H1 (cell line): Measurements from ENCODE around the gene RABEP1. TPM values are rescaled to one million over a fixed set of nuclear protein-coding genes. Genes with fewer than 3 reads are reported as not detected.

ENCODE experiments used
- CTCF ChIA-PET: fragments of 300-600 bp; sonication (Branson Sonifier 250); formaldehyde crosslinking; loops from one replicate; lab custom pipeline; 2021; ENCODE audit not compliant: partially characterized antibody; lab: Charles Lee
- POLR2A ChIA-PET: fragments of 300-600 bp; sonication (Branson Sonifier 250); formaldehyde crosslinking; loops from one replicate; lab custom pipeline; 2021; ENCODE audit warnings: inconsistent platforms; ENCODE audit not compliant: partially characterized antibody; lab: Charles Lee
- DNase-seq, 2 experiments: peaks; one replicate each; pipeline versions ENCODE4 v3.0.0 to v3.0.0-alpha.2; 2010 to 2022; ENCODE audit warnings: low spot score in 2 of 2, low read depth in 1 of 2, mixed read lengths in 1 of 2
- FAIRE-seq: peaks from 2 replicates; lab custom pipeline; 2011; peaks lifted over from hg19 to GRCh38; lab: Jason Lieb, UNC
- H2AFZ ChIP-seq: 2 replicates; pipeline ENCODE4 v1.8.1; 2012; ENCODE audit warnings: low read length, inconsistent platforms
- H2AK5ac ChIP-seq: 2 replicates; pipeline ENCODE4 v1.6.1; 2013; ENCODE audit warnings: low read depth, low read length
- H2BK120ac ChIP-seq: replicated peaks from 2 replicates; pipeline ENCODE3; 2013; ENCODE audit warnings: low read depth, low read length, inconsistent platforms
- H2BK12ac ChIP-seq: 2 replicates; pipeline ENCODE4 v1.6.1; 2013; ENCODE audit warnings: low read depth, low read length
- H2BK15ac ChIP-seq: 2 replicates; pipeline ENCODE4 v1.6.1; 2013; ENCODE audit warnings: low read length
- H2BK20ac ChIP-seq: 2 replicates; pipeline ENCODE4 v1.6.1; 2013; ENCODE audit warnings: low read length
- H2BK5ac ChIP-seq: 2 replicates; pipeline ENCODE4 v1.6.1; 2013; ENCODE audit warnings: low read depth, low read length
- H3K14ac ChIP-seq: 2 replicates; pipeline ENCODE4 v1.6.1; 2013; ENCODE audit warnings: inconsistent platforms; ENCODE audit not compliant: insufficient read length
- H3K18ac ChIP-seq: 2 replicates; pipeline ENCODE4 v1.6.1; 2013; ENCODE audit warnings: low read length; ENCODE audit errors: extremely low read depth
- H3K23ac ChIP-seq: 2 replicates; pipeline ENCODE4 v1.6.1; 2013; ENCODE audit warnings: inconsistent platforms; ENCODE audit not compliant: insufficient read length
- H3K23me2 ChIP-seq: 2 replicates; pipeline ENCODE4 v1.6.1; 2013; ENCODE audit warnings: low read depth, low read length
- H3K27ac ChIP-seq: 2 replicates; pipeline ENCODE4 v1.6.1; 2011; ENCODE audit warnings: low read depth, low read length, inconsistent platforms
- H3K27me3 ChIP-seq, 4 experiments: replicated peaks in 1 of 4; 1 replicate in 1 of 4; 2 replicates in 3 of 4; pipeline versions ENCODE4 v1.6.1 to v1.8.1; 2011 to 2013; ENCODE audit warnings: low read length in 3 of 4, mild to moderate bottlenecking in 3 of 4, inconsistent platforms in 2 of 4, mixed read lengths in 2 of 4, moderate library complexity in 1 of 4; ENCODE audit not compliant: control insufficient read depth in 3 of 4, insufficient read depth in 3 of 4; ENCODE audit errors: extremely low read depth in 1 of 4
- H3K36me3 ChIP-seq, 4 experiments: 2 replicates each; pipeline versions ENCODE4 v1.6.1 to v1.8.1; 2011 to 2013; ENCODE audit warnings: mild to moderate bottlenecking in 4 of 4, low read length in 3 of 4, moderate library complexity in 2 of 4, control low read depth in 1 of 4, inconsistent platforms in 1 of 4; ENCODE audit not compliant: insufficient read depth in 4 of 4, control insufficient read depth in 2 of 4
- H3K4ac ChIP-seq: replicated peaks from 2 replicates; pipeline ENCODE3; 2013; ENCODE audit warnings: low read length, low read depth, mixed read lengths, inconsistent platforms; ENCODE audit not compliant: insufficient read length
- H3K4me1 ChIP-seq, 4 experiments: replicated peaks in 1 of 4; 1 replicate in 1 of 4; 2 replicates in 3 of 4; pipeline versions ENCODE4 v1.6.1 to v1.8.1; 2011 to 2013; ENCODE audit warnings: low read length in 3 of 4, inconsistent platforms in 2 of 4, mixed read lengths in 1 of 4; ENCODE audit not compliant: insufficient read depth in 4 of 4, control insufficient read depth in 3 of 4
- H3K4me2 ChIP-seq, 2 experiments: 2 replicates each; pipeline versions ENCODE4 v1.6.1 to v1.8.1; 2011 to 2013; ENCODE audit warnings: low read depth in 2 of 2, low read length in 2 of 2, control low read depth in 1 of 2, inconsistent platforms in 1 of 2, mild to moderate bottlenecking in 1 of 2; ENCODE audit not compliant: insufficient read depth in 1 of 2
- H3K4me3 ChIP-seq, 4 experiments: fragments of 200-600, 300-600 bp in 1 of 4; sonication (generic), shearing (Covaris generic), sonication (Bioruptor Twin) in 1 of 4; 2 replicates each; pipeline versions ENCODE4 v1.5.1 to v1.8.1; 2011 to 2016; ENCODE audit warnings: low read length in 4 of 4, low read depth in 3 of 4, control low read depth in 2 of 4, inconsistent platforms in 2 of 4, mild to moderate bottlenecking in 2 of 4, mixed read lengths in 1 of 4, moderate library complexity in 1 of 4; ENCODE audit not compliant: insufficient read depth in 2 of 4; ENCODE audit errors: extremely low read depth in 1 of 4
- H3K56ac ChIP-seq: replicated peaks from 2 replicates; pipeline ENCODE3; 2013; ENCODE audit warnings: low read depth, mild to moderate bottlenecking, mixed read lengths, low read length, inconsistent platforms; ENCODE audit not compliant: insufficient read length
- H3K79me1 ChIP-seq: 2 replicates; pipeline ENCODE4 v1.6.1; 2013; ENCODE audit warnings: low read depth, low read length, control low read depth
- H3K79me2 ChIP-seq, 2 experiments: 2 replicates each; pipeline versions ENCODE4 v1.6.1 to v1.8.1; 2012 to 2013; ENCODE audit warnings: low read length in 2 of 2, mild to moderate bottlenecking in 2 of 2, inconsistent platforms in 1 of 2; ENCODE audit not compliant: insufficient read depth in 2 of 2, control insufficient read depth in 1 of 2
- H3K9ac ChIP-seq, 4 experiments: replicated peaks in 1 of 4; 1 replicate in 1 of 4; 2 replicates in 3 of 4; pipeline versions ENCODE4 v1.6.1 to v1.8.1; 2011 to 2013; ENCODE audit warnings: low read depth in 3 of 4, low read length in 3 of 4, control low read depth in 2 of 4, mild to moderate bottlenecking in 2 of 4, moderate library complexity in 2 of 4, inconsistent platforms in 1 of 4; ENCODE audit errors: extremely low read depth in 1 of 4
- H3K9me3 ChIP-seq, 2 experiments: 2 replicates each; pipeline versions ENCODE4 v1.6.1 to v1.8.1; 2012 to 2013; ENCODE audit warnings: mild to moderate bottlenecking in 2 of 2, moderate library complexity in 2 of 2, control low read depth in 1 of 2, inconsistent platforms in 1 of 2, low read depth in 1 of 2, low read length in 1 of 2, mixed read lengths in 1 of 2; ENCODE audit not compliant: insufficient read depth in 2 of 2
- H4K20me1 ChIP-seq, 2 experiments: replicated peaks in 1 of 2; 2 replicates each; pipeline versions ENCODE3 to v1.8.1; 2011 to 2013; ENCODE audit warnings: inconsistent platforms in 2 of 2, low read length in 2 of 2, mild to moderate bottlenecking in 1 of 2; ENCODE audit not compliant: insufficient read depth in 2 of 2, control insufficient read depth in 1 of 2
- H4K5ac ChIP-seq: 2 replicates; pipeline ENCODE4 v1.6.1; 2013; ENCODE audit warnings: low read length, low read depth, mixed read lengths, inconsistent platforms; ENCODE audit not compliant: insufficient read length
- H4K8ac ChIP-seq: 2 replicates; pipeline ENCODE4 v1.8.0; 2013; ENCODE audit warnings: mild to moderate bottlenecking, moderate library complexity, low read length, inconsistent platforms; ENCODE audit not compliant: insufficient read depth; ENCODE audit errors: extremely low read depth
- H4K91ac ChIP-seq: replicated peaks from 2 replicates; pipeline ENCODE3; 2013; ENCODE audit warnings: low read length, mixed read lengths, inconsistent platforms; ENCODE audit not compliant: insufficient read length
- BACH1 ChIP-seq: IDR thresholded peaks from 2 replicates; pipeline ENCODE4 v1.6.1; 2012; ENCODE audit warnings: low read length, improper control_type of control experiment
- CTBP2 ChIP-seq: IDR thresholded peaks from 2 replicates; pipeline ENCODE4 v1.7.0; 2011; ENCODE audit warnings: borderline replicate concordance, mild to moderate bottlenecking, moderate library complexity, mixed read lengths, low read length; ENCODE audit not compliant: insufficient read depth, insufficient read length
- FOSL1 ChIP-seq: IDR thresholded peaks from 2 replicates; pipeline ENCODE4 v1.6.1; 2011; ENCODE audit warnings: mild to moderate bottlenecking, low read depth, low read length, moderate library complexity; ENCODE audit not compliant: insufficient read depth
- HDAC2 ChIP-seq, 2 experiments: fragments of 300-600 bp in 1 of 2; sonication (generic) in 1 of 2; IDR thresholded peaks; 2 replicates each; pipeline ENCODE4 v1.6.1; 2011 to 2012; ENCODE audit warnings: low read depth in 2 of 2, low read length in 2 of 2, mild to moderate bottlenecking in 2 of 2, moderate library complexity in 2 of 2, borderline replicate concordance in 1 of 2, inconsistent platforms in 1 of 2
- JUN ChIP-seq: IDR thresholded peaks from 2 replicates; pipeline ENCODE4 v1.6.1; 2011; ENCODE audit warnings: low read depth, mild to moderate bottlenecking, improper control_type of control experiment, low read length
- KDM1A ChIP-seq: fragments of 200-600, 300-600 bp; sonication (generic); IDR thresholded peaks from 2 replicates; pipeline ENCODE4 v1.7.1; 2016; ENCODE audit warnings: mild to moderate bottlenecking, low read length, borderline replicate concordance
- PHF8 ChIP-seq: fragments of 200-600 bp; sonication (generic); conservative IDR thresholded peaks from 2 replicates; pipeline ENCODE4 v1.7.1; 2012; ENCODE audit warnings: low read depth, mild to moderate bottlenecking, inconsistent platforms, low read length, moderate library complexity
- POU5F1 ChIP-seq: IDR thresholded peaks from 2 replicates; pipeline ENCODE4 v1.6.1; 2011; ENCODE audit warnings: low read depth, mild to moderate bottlenecking, low read length, moderate library complexity
- SAP30 ChIP-seq: fragments of 300-600 bp; sonication (generic); IDR thresholded peaks from 2 replicates; pipeline ENCODE4 v1.7.1; 2012; ENCODE audit warnings: low read length, moderate library complexity, mild to moderate bottlenecking, inconsistent platforms; ENCODE audit not compliant: insufficient read depth, insufficient replicate concordance
- SIN3A ChIP-seq, 2 experiments: IDR thresholded peaks in 1 of 2; conservative IDR thresholded peaks in 1 of 2; 2 replicates each; pipeline ENCODE4 v1.6.1; 2011 to 2012; ENCODE audit warnings: low read length in 2 of 2, improper control_type of control experiment in 1 of 2, low read depth in 1 of 2, mild to moderate bottlenecking in 1 of 2
- SRF ChIP-seq: IDR thresholded peaks from 2 replicates; pipeline ENCODE4 v1.6.1; 2011; ENCODE audit warnings: mild to moderate bottlenecking, low read depth, low read length, moderate library complexity
- WGBS, 2 experiments: shearing (Covaris generic) in 1 of 2; methylation state at CpG; one replicate each; pipeline versions ENCODE4 v1.1.6 to v1.1.7; 2013 to 2015; ENCODE audit warnings: low lambda C conversion rate in 2 of 2, mixed read lengths in 2 of 2, inconsistent platforms in 1 of 2, low coverage in 1 of 2, missing lambda C conversion rate in 1 of 2; ENCODE audit not compliant: insufficient replicate concordance in 2 of 2, insufficient coverage in 1 of 2, insufficient read length in 1 of 2; ENCODE audit errors: extremely low coverage in 1 of 2, missing lambda C conversion rate in 1 of 2; 5-methylcytosine and 5-hydroxymethylcytosine counted together
- polyA plus RNA-seq, 7 experiments: library from polyadenylated mRNA; depleted of rRNA in 3 of 7; stranded (reverse) in 5 of 7; unstranded in 2 of 7; fragments of >200 nt in 5 of 7; fragments of 200-250 nt in 2 of 7; gene quantifications; 1 replicate in 5 of 7; 2 replicates in 1 of 7; 4 replicates in 1 of 7; pipeline versions ENCODE4 v1.2.1 to v1.2.3, GENCODE V29; 2011 to 2013; ENCODE audit warnings: missing spikeins in 2 of 7, mixed read lengths in 2 of 7
- total RNA-seq: library from RNA; stranded (reverse); fragmentation: NEBNext Ultra II Directional; extraction: Animal tissue kit (Norgen Biotek cat#: 25700); gene quantifications from 2 replicates; pipeline ENCODE4 v1.2.1, GENCODE V29; 2021

RABEP1 gene
- total and polyA plus RNA-seq, 2 of the 8 experiments (the other 6 are each of a cell fraction or from before 2014, with no cell fraction given) = 8.5 to 52.3 TPM

DNA sequence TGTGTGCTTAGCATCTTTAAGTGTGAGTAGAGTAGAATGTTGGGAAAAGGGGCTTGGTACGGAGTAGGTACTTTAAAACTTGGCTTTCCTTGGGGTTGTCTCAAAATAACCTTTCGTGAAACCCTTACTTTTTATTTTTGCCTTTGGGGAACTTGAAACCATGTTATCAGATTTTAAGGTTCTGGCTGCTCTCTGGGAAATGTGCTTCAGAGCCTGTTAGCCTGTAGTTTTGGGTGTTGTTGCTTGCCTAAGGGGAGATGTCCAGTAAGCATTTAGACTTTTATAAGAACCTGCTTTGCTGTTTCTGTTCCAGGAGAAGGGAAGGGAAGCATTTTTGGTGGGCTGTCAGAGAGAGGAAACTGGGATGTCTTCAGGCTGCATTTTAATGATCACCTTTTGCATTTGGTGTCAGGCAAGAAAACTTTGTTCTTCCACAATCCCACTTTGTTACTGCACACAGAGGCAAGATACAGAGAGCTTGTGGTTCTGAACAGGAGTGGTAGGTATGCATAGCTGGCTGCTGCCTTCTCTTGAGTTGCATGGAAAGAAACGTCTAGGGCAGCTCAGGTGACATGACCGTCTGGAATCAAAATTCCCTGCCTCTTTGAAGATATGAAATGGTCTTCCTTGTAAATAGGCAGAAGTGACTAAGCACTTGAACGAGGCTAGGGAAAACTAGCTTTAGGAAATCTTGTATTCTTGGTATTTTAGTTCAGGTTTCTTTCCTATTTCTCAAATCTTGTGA, 1.7 kb downstream of the RABEP1 start:
- FAIRE-seq = no peak
- Histone ChIP-seq H3K4me1 (peaks cover 1 to 9% (median 6%) of the 10 kb centered on the region in 4 experiments; a peak in 5 of 7 replicates), H3K27me3 (no peaks in the 10 kb centered on the region), H3K14ac (no peak overlapping the region), H3K18ac (no peak overlapping the region), H4K8ac (no peak overlapping the region), H2AFZ (no peak overlapping the region), H2BK15ac (no peak overlapping the region), H4K20me1 (peaks cover 0 to 2% of the 10 kb centered on the region in 2 experiments), H2BK120ac (no peak overlapping the region), H4K5ac (no peak overlapping the region), H4K91ac (no peak overlapping the region), H3K9me3 (no peaks in the 10 kb centered on the region), H2BK5ac (0 out of 2 replicates have a peak overlapping the region, but pooled peaks have one; percentile 27), H3K36me3 (no peaks in the 10 kb centered on the region), H2AK5ac (no peak overlapping the region), H3K4me2 (peak overlapping the region; percentile 71 to 77), H3K9ac (no peak overlapping the region), H3K23ac (no peak overlapping the region), H3K79me1 (peaks cover 7% of the 10 kb centered on the region; the same call in 1 of the 2 replicates), H3K23me2 (peaks cover 4% of the 10 kb centered on the region; the same call in 1 of the 2 replicates), H3K4me3 (peak overlapping the region in 2 of 4 experiments; percentile 2 to 81; a peak in 3 of 8 replicates), H3K27ac (no peak overlapping the region), H2BK12ac (no peak overlapping the region), H2BK20ac (no peak overlapping the region), H3K79me2 (peaks cover 11 to 57% of the 10 kb centered on the region in 2 experiments), H3K56ac (no peak overlapping the region), H3K4ac (no peak overlapping the region)
- no peak for DNase-seq
- 74% methylated on average over 5 of the region's 5 CpGs; no CpG with 5 or more reads in 1 of the 2 experiments for whole genome bisulfite sequencing, 2 experiments
- POLR2A ChIA-PET = interaction anchor here (0.8 kb wide), 1 partner anchor 157 kb away, joined by 3 read pairs; no protein-coding TSS in a partner anchor
- CTCF ChIA-PET = interaction anchor here (1.0 to 2.0 kb wide), 4 partner anchors 14 to 34 kb away, joined by 3 to 5 read pairs (median 4); no protein-coding TSS in a partner anchor
- TF ChIP-seq BACH1 (no peak), POU5F1 (no peak), SAP30 (no peak), SIN3A (conservative IDR thresholded peaks at IDR 0.05 in 1 of 2, IDR thresholded peaks at IDR 0.05 in 1 of 2; ENCODE audit: low read depth in 1 of 2, low read length in 2 of 2) (no peak), FOSL1 (no peak), CTBP2 (no peak), HDAC2 (IDR thresholded peaks at IDR 0.05; ENCODE audit: borderline replicate concordance in 1 of 2, low read depth in 2 of 2, low read length in 2 of 2) (no peak), SRF (no peak), KDM1A (no peak), PHF8 (no peak), JUN (no peak)
